NCI-H2227 treated with DMSO at 0.1 percent for 48 hours (cell line): ENCODE measurements around the gene ICE1.
"Not testable (repeated sequence)": the region's sequence is repeated elsewhere in the genome, so short reads cannot be mapped to it uniquely, and the experiment has no call there.

Source experiments
- DNase-seq: peaks from one replicate; lab custom pipeline; 2025; lab: John Stamatoyannopoulos, UW

ICE1 gene, protein sequence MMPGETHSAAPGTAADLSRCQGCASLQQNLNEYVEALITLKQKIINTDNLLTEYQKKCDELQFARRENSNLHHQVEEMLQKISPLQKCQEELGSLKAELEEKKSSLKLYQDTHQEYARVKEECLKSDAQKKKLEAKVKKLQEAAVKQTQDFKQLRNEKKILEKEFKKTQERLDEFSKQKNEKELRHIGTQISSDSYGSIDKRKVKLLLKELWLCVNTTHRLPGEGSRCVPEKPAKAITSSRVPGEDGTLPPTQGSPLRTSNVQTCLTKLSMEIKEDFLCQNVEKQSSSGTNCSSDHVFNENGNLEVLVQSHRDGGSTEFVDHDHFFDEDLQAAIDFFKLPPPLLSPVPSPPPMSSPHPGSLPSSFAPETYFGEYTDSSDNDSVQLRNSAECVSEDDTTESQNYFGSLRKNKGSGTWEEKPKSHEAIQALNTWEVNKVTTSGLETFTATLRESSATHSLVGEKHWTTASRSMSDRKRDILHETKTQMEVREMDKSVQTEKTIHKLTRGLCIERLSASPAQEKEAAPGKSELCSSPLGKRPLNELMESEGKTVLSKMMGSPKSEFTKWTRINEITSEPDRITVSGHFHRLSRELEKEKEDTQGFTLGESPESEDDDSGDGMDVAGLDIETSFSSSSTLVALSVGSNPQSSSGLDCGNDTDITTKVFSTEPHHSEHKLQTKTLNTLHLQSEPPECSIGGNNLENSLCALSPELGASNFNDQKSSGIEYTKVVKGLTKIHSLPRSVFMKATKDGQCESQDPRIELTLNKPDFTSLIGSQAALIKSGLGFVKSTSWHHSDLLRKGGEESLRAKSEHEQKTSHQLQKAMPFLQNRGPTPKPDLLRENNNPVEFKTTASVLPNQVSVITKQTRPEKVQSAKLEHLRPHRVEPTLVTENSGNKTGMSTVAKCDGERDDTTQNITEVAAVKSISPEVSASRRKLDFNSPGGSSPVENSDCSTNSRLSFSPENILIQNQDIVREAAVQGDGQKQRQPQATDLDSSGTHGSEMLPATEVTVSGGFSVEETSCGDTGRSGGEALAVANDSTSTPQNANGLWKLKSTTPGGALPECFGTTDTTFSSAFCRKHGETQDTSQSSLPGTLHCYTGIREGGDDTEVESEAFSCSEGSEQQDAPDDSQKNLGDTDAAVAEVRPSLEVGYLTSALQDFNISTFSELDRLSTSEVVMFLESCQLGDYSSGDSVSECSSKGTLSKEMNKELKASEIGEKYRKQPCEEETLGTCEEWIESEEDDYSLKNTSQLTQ (N-terminal part only)

DNA sequence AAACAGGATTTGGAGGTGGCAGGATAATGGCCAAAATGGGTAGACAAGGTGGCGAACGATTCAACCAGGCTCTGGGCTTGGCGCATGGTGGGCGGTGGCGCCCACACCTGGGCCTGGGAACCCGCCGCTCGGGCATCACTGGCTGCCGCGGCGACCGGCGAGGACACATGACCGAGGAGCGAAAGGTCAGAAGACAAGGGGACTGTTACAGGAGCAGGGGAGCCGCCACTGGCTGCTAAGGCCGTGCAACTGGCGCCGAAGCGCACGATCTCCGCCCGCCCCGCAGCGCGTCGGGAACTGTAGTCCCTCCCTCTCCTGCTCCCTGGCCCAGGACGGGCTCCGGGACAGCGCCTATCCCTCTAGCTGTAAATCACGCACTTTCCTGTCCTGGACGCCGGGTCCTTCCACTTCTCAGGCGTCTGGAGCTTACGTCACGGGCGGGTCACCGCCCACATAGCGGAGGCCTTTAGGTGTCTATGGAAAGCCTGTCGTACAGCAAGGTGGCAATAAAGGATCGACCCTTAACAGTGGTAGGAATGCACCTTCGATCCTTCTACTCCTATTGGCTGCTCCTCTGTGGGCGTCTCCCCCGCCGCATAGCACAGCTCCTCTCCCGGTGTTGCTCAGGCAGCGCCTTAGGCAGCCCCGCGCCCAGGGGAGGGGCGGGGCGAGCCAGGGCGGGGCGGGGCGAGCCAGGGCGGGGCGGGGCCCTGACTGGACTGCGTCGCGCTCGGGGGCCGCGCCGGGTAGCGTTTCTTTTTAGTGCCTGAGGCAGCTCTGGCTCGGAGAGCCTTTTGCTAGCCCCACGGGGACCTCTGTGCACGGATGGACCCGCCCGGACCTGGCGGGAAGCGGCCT is at the start of gene ICE1:
Gene ICE1 (plus strand): TSS at position 717 of the 858 bp plus-strand sequence. CDS start 239 bp downstream, outside the sequence.
- peak; percentile 98 for DNase-seq

DNA sequence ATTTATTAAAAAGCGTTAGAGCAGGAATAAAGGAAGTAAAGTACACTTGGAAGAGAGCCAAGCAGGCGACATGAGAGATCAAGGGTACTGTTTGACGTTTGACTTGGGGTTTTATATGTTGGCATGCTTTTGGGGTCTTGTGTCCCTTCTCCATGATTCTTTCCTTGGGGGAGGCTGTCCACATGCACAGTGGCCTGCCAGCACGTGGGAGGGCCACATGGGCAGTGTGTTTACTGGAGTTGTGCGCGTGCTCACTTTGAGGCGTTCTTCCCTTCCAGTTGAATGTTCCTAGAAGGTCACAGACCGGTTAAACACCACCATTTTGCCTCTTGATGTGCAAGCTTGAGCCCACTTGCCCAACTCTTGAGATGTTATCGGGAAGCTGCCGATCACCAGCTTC is 49.5 kb upstream of the ICE1 start:
- DNase-seq, result no peak

DNA sequence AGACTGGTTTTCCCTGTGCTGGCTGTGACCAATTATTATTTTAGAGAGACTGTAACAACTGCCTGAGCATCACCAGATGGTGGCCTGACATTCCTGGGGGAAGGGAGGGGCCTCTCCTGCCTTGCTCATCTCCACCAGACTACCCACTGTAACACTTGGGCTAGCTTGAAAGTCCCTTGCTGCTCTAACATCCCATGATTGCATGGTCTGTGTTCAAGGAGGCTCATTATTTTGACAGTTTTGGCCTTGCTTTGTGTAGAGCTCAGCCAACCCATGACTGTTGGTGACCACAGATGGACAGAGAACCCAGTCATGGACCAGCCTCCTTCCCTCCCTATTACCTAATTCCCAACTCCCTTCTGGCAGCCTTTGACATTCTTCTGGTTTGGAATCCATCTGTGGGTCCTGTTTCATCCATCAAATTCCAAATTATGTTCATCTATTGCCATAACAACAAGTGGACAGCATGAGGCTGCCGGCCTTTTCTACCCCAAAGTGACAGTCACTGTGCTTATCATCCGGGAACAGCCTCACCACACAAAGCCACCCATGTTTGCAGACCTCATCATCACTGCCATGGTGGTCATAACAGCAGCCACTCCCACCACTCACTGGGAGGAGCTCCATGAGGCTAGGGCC is 49.0 kb upstream of the ICE1 start:
- DNase-seq, result no peak

DNA sequence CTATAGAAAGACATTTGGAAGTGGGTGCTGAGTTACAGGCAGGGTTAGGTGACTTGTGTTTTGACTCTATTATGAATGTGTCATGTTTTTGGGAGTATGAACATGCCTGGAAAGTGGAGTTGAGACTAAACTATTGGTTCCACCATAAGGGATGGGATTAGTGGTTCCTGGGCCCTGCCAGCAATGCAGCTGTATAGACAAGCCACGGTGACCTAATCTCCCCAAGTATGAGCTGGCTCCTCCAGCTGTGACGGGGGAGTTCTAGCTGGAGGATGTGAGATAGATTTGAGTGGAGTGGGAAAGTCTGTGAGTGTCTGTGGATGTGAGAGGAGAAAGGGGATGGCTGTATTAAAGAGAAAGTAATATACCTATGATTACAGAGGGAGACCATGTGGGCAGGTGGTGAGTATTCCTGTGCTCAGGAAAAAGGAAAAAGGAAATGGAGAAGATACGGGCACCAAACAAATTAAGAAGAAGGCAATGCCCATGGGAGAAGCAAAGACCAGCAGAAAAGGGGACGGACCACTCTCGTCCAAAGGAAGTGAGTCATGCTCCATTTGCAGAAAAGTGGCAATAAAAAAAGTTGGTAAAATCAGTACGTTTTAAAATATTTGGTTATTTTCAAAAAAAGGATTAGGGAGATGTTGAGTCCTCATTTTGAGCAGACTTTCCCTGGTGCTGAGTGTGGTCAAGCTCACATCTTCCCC is 48.3 kb upstream of the ICE1 start:
- DNase-seq, result no peak

DNA sequence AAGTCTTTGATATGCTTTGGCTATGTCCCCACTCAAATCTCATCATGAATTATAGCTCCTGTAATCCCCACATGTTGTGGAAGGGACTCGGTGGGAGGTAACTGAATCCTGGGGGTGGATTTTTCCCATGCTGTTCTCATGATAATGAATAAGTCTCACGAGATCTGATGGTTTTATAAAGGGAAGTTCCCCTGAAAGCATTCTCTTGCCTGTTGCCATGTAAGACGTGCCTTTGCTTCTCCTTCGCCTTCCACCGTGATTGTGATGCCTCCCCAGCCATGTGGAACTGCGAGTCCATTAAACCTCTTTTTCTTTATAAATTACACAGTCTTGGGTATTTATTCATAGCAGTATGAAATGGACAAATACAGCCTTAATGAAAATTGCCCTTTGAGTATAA is 44.7 kb upstream of the ICE1 start:
- no peak for DNase-seq

DNA sequence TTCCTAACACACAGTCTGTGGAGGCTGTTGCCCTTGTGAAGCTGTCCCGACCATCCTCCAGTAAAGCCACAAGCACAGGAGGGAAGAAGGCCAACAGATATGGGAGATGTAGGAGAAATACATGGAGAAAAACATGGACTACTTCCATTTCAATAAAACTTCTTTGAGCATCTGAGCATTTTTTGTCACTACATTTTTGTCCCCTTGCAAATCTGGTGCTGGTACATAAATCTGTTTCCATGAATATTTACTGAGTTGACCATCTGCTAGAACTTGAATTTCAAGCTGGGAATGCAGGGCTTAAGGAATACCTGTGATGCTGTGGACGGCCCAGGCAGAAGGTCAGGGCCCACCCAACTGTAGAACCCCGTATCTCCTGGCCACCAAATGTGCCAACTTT is 43.9 kb upstream of the ICE1 start:
- DNase-seq, result no peak

DNA sequence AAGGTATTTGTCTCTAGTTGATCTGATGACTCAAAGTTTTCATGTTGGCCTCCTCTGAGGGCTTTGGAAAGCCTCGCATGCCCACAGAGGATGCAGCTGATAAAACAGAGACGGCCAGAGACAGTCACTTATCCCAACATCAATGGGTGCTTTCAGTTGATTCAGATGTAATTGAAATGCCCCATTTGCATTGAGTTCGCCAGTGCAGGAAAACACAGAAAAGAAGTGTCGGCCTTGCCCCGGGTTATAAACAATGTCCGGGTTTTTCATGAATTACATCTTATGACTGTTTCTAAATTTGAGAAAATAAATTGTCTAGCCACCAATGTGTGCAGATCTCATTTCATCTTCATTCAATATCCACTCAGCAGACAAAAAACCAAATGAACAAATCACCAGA is 42.2 kb upstream of the ICE1 start:
- DNase-seq, result no peak

DNA sequence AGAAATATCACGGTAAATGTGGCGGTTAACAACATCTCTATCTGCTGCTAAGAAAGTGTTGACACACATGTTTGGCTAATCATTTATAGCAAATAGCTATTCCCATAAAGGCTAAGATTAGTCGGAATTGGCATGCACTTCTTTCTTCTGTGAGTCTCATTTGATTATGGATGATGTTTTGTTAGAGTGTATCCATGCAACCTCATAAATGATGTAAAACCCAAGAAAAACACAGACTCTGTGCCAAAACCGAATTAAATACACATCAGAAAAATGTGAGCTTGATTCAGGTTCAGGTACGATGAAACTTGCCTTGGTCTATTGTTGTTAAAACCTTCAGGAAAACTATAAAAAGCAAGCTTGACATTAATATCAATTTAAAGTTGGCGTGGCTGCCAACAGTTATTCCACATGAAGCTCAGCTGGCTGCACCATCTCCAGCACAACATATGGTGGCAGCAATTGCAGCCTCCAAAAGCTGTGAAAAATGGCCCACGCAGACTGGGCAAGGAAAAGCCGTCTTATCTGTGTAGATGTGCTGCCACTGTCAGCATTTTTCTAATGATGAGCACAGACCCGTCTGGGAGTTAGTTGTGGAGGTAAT is 41.1 kb upstream of the ICE1 start:
- no peak for DNase-seq

DNA sequence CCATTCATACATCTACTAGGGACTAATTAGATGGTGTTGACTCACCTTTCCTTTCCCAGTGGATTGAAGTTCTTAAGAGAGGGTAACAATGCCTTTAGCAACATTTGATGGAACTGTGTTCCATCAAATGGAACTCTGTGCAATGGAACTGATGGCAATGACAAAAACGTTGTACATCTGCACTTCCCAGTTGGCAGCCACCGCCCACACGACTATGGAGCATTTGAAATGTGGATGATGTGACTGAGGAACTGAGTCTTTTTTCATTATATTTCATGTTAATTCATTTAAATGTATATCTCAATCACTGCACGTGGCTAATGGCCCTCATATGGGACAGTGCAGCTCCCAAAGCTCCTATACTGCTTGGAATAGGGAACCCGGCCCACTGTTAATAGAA is 39.0 kb upstream of the ICE1 start:
- no peak for DNase-seq

DNA sequence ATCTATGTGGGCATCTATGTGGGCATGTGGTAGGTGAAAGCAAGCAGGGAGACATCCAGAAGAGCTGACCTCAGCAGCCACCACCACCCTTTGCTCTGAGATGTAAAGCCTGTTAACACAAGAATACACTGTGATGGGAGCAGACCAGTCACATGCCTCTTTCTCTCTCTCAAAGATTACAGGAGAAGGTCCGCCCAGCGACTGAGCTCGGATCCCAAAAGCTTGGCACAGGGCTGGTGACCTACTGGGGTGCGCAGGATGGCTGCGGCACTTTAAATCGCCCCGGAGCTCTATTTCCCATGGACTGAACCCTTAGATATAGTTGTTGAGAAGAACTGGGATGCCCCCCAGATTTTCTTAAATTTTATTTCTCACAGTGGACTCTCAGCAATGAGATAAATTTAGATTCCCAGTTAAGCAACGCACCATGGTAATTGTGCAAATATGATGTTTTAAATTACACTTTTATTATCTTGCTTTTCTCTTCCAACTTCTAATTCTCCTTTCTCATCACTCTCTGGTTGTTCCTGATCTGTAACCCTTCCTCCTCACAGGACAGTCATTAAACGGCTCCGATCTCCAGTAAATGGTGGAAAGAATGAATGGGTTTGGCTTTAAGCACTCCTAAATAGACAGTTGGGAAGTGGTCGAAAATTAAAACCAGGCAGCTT is 37.7 kb upstream of the ICE1 start:
- no peak for DNase-seq

DNA sequence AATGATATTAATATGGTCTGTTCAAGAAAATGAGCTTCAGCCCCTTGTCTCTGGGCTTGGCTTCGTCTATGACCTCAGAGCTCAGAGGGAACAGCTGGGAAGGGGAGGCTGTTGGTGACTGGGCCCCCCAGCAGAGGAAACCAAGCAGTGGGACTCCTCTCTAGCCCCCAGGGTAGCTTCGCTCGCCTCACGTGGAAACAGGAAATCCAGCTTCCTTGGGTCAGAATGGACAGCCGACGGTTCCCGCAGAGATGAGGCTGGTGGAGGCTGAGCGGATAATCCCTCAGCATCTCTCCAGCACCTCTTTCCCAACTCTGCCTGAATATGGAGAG is 37.2 kb upstream of the ICE1 start:
- DNase-seq, result no peak

DNA sequence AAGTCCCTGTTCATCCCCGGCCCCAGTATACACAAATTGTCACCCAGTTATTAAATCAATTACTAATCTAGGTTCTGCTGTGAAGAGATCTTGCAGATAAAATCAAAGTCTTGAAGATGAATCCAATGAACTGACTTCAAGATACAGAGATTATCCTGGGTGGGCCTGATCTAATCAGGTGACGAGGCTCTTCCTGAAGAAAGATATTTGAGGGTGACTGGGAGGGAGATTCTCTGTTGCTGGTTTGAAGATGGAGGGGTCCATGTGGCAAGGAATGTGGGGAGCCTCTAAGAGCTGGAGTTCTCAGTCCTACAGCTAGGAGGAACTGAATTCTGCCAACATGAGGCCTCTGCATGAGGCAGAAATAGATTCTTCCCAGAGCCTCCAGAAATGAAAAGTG is 36.1 kb upstream of the ICE1 start:
- DNase-seq, result no peak

DNA sequence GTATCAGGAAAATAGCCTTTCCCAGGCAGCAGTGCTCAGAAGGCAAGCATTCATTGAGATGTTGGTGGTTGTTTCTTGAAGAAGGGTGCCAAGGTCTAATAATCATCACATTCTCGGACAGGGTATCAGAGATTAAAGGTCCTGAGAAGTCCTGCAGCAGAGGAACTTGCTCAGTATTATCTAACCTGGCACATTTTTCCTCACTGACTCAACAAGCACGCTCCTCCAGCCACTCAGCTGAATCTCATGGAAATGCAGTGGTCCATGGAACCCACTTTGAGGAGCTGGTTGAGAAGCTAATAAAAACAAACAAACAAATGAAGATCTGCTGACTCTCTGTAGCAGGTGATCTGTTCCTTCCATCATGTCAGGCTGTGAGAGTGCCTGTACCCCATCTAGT is 35.3 kb upstream of the ICE1 start:
- DNase-seq, result no peak

DNA sequence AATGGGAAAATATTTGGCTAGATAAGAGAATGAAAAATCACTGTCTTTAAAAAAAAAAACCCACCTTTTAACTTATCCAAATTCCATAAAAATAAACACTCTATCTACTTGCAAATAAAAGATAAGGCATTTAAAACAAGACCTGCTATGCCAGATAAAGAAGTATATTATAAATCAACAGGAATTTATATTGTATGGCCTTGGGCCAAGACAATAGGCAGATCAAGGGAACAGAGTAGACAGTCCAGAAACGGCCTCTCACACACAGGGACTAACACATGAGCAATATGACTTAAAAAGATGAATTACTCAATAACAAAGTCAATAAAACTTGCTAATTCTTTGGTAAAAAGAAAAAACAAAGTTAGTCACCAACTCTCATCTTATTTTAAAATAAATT is 34.7 kb upstream of the ICE1 start:
- no peak for DNase-seq

DNA sequence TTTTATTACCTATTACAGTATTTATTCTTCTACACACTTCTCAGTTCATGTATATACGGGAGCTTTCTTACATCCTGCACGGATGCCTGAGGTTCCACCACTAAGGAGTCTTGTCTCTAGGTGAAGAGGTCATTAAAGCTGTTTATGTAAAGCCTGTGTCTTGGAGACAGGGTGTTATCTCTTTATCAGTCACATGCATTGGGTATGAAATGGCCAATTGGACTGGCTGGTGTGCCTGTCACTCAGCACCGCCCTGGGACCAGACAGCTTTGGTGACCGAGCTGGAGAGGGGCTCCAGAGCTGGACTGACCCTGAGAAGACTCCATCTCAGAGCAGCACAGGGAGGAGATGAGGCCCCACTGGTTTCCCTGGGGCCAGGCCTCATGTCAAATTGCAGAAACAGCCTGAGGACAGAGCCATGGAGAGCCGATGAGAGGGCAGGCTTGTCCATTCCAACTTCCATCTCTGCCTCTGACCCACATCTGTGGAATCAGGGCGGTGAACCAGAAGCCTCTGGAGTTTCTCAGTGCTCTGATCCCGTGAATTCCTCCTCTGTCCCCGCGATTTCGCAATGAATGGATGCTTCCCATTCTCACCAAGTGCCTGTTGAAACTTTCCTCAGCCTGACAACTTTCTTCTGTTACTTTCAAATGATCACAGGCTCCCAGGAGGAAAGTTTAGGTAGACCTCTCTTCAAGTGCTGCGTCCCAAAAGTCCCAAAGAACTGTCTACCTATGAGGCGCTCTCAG is 32.2 kb upstream of the ICE1 start:
- not testable (repeated sequence) for DNase-seq

DNA sequence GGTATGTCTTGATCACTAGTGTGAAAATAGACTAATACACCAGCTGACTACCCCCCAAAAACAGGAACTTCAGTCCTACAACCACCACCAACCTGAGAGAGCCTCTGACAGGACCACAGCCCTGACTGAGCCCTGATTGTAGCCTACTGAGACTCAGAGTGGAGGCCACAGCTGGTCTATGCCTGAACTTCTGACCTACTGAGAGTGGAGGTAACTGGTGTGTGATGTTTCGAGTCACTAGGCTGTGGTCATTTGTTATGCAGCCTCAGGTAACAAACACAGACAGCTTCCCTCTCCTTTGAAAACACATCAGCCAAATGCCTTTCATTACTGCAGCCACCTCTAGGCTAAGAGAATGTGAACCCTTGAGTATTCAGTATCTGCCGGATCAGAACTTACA is 30.0 kb upstream of the ICE1 start:
- DNase-seq, result not testable (repeated sequence)

DNA sequence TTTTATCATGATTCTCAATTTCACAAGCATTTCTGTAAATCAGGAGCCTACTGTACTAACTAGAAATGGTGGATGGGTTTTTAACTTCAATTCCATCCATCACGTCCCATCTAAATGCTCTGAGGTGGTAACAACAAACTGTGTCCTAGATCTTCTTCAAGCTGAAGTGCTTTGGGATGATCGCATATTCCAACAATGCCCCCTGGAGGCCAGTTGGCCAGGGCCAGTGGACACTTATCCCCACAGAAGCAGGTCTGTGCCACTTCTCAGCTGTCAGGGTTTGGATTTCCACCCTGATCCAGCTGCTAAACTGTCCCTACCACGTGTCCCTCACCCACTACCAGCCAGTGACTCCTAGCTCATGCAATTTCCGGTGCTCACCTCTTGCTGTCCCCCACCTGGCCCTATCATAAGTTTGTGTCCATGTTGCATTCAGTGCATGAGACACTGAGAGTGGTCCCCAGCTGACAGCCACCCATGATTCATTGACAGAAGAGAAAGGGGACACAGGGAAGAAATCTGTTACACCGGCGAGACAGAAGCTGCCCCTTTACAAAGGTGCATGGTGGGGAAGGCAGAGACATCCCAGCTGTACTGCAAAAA is 28.0 kb upstream of the ICE1 start:
- DNase-seq, result not testable (repeated sequence)

DNA sequence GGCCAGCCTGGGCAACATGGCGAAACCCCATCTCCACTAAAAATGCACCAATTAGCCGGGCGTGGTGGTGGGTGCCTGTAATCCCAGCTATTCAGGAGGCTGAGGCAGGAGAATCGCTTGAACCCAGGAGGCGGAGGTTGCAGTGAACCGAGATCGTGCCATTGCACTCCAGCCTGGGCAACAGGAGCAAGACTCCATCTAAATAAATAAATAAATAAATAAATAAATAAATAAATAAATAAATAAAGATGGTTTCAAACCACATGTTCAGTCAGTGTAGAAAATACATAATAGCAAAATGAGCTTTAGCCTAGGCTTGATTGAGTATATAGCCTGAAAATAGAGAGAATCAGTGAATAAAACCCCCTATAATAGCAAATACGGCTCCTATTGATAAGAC is 27.4 kb upstream of the ICE1 start:
- not testable (repeated sequence) for DNase-seq
